H9 (cell line): ENCODE results near the gene DGLUCY. TPM values are rescaled to one million over a fixed set of nuclear protein-coding genes. Genes with fewer than 3 reads are reported as not detected.

Experiments
- DNase-seq: peaks from one replicate; pipeline ENCODE4 v3.0.0-alpha.2; 2017
- H2AFZ ChIP-seq: one replicate; pipeline ENCODE4 v1.6.1; 2013; ENCODE audit warnings: mild to moderate bottlenecking, low read length, control low read depth, moderate library complexity
- H2AK5ac ChIP-seq: 2 replicates; pipeline ENCODE4 v1.6.1; 2013; ENCODE audit warnings: low read length, control low read depth, mixed read lengths; ENCODE audit not compliant: insufficient read length
- H2BK120ac ChIP-seq: one replicate; pipeline ENCODE4 v1.6.1; 2013; ENCODE audit warnings: low read depth, mild to moderate bottlenecking, low read length, control low read depth, inconsistent platforms; ENCODE audit not compliant: poor library complexity, severe bottlenecking
- H2BK12ac ChIP-seq: 2 replicates; pipeline ENCODE4 v1.6.1; 2013; ENCODE audit warnings: low read length, control low read depth, mixed read lengths, low read depth; ENCODE audit not compliant: insufficient read length
- H2BK15ac ChIP-seq: 2 replicates; pipeline ENCODE4 v1.6.1; 2013; ENCODE audit warnings: low read depth, low read length, control low read depth
- H2BK20ac ChIP-seq: one replicate; pipeline ENCODE4 v1.6.1; 2013; ENCODE audit warnings: low read depth, mild to moderate bottlenecking, low read length, control low read depth, inconsistent platforms; ENCODE audit not compliant: poor library complexity, severe bottlenecking
- H2BK5ac ChIP-seq: 2 replicates; pipeline ENCODE4 v1.6.1; 2013; ENCODE audit warnings: low read length, control low read depth, mixed read lengths; ENCODE audit not compliant: insufficient read length
- H3K14ac ChIP-seq: 2 replicates; pipeline ENCODE4 v1.6.1; 2013; ENCODE audit warnings: low read length, control low read depth; ENCODE audit not compliant: insufficient read depth
- H3K18ac ChIP-seq: 2 replicates; pipeline ENCODE4 v1.6.1; 2013; ENCODE audit warnings: low read depth, mild to moderate bottlenecking, mixed read lengths, low read length, control low read depth; ENCODE audit not compliant: insufficient read length
- H3K23ac ChIP-seq: 2 replicates; pipeline ENCODE4 v1.6.1; 2013; ENCODE audit warnings: low read length, control low read depth, mixed read lengths, low read depth; ENCODE audit not compliant: insufficient read length
- H3K23me2 ChIP-seq: 2 replicates; pipeline ENCODE4 v1.6.1; 2013; ENCODE audit warnings: low read depth, mild to moderate bottlenecking, mixed read lengths, low read length, control low read depth; ENCODE audit not compliant: insufficient read length, poor library complexity, severe bottlenecking
- H3K27ac ChIP-seq: 2 replicates; pipeline ENCODE4 v1.5.1; 2013; ENCODE audit warnings: low read length, control low read depth, mixed read lengths, low read depth; ENCODE audit not compliant: insufficient read length
- H3K27me3 ChIP-seq: 2 replicates; pipeline ENCODE4 v1.6.1; 2013; ENCODE audit warnings: low read length, control low read depth, inconsistent platforms; ENCODE audit not compliant: insufficient read depth
- H3K4ac ChIP-seq: 2 replicates; pipeline ENCODE4 v1.6.1; 2013; ENCODE audit warnings: low read depth, mild to moderate bottlenecking, control low read depth, inconsistent platforms, low read length, moderate library complexity
- H3K4me1 ChIP-seq: 2 replicates; pipeline ENCODE4 v1.6.1; 2013; ENCODE audit warnings: low read length, control low read depth, inconsistent platforms; ENCODE audit not compliant: insufficient read depth
- H3K4me2 ChIP-seq: 2 replicates; pipeline ENCODE4 v1.6.1; 2013; ENCODE audit warnings: low read length, control low read depth, mixed read lengths; ENCODE audit not compliant: insufficient read length, insufficient read depth
- H3K56ac ChIP-seq: 2 replicates; pipeline ENCODE4 v1.6.1; 2013; ENCODE audit warnings: low read depth, mild to moderate bottlenecking, mixed read lengths, low read length, control low read depth; ENCODE audit not compliant: insufficient read length
- H3K79me1 ChIP-seq: 2 replicates; pipeline ENCODE4 v1.6.1; 2013; ENCODE audit warnings: low read depth, mild to moderate bottlenecking, moderate library complexity, low read length, control low read depth, inconsistent platforms; ENCODE audit not compliant: insufficient read depth, poor library complexity, severe bottlenecking
- H3K79me2 ChIP-seq: 2 replicates; pipeline ENCODE4 v1.6.1; 2013; ENCODE audit warnings: low read length, control low read depth, inconsistent platforms; ENCODE audit not compliant: insufficient read depth
- H3K9ac ChIP-seq: 2 replicates; pipeline ENCODE4 v1.6.1; 2013; ENCODE audit warnings: low read length, control low read depth, mixed read lengths; ENCODE audit not compliant: insufficient read length; ENCODE audit errors: extremely low read depth
- H3K9me3 ChIP-seq: one replicate; pipeline ENCODE4 v1.6.1; 2013; ENCODE audit warnings: low read depth, low read length, inconsistent platforms; ENCODE audit not compliant: control insufficient read depth
- H3T11ph ChIP-seq: one replicate; pipeline ENCODE4 v1.6.1; 2013; ENCODE audit warnings: mild to moderate bottlenecking, low read length, control low read depth, inconsistent platforms
- H4K20me1 ChIP-seq: one replicate; pipeline ENCODE4 v1.6.1; 2013; ENCODE audit not compliant: control insufficient read depth, insufficient read length, insufficient read depth
- H4K5ac ChIP-seq: 2 replicates; pipeline ENCODE4 v1.6.1; 2013; ENCODE audit warnings: low read depth, mild to moderate bottlenecking, mixed read lengths, low read length, control low read depth; ENCODE audit not compliant: insufficient read length
- H4K8ac ChIP-seq: replicated peaks from 2 replicates; pipeline ENCODE4 v1.6.1; 2013; ENCODE audit warnings: low read length, control low read depth, mixed read lengths, low read depth; ENCODE audit not compliant: insufficient read length
- H4K91ac ChIP-seq: 2 replicates; pipeline ENCODE4 v1.6.1; 2013; ENCODE audit warnings: low read depth, mild to moderate bottlenecking, moderate library complexity, mixed read lengths, low read length, control low read depth; ENCODE audit not compliant: insufficient read length
- H3K27ac Mint-ChIP-seq, 3 experiments: 2 replicates in 2 of 3; 3 replicates in 1 of 3; pipeline ENCODE4 v1.8.0; 2020 to 2021; ENCODE audit warnings: mixed read lengths in 3 of 3, mild to moderate bottlenecking in 1 of 3, moderate library complexity in 1 of 3
- H3K27me3 Mint-ChIP-seq: 2 replicates; pipeline ENCODE4 v1.8.0; 2021; ENCODE audit warnings: low read depth, mild to moderate bottlenecking, moderate library complexity, mixed read lengths
- H3K36me3 Mint-ChIP-seq, 3 experiments: 2 replicates in 2 of 3; 3 replicates in 1 of 3; pipeline ENCODE4 v1.8.0; 2020 to 2021; ENCODE audit warnings: low read depth in 3 of 3, mixed read lengths in 3 of 3; ENCODE audit not compliant: insufficient read depth in 1 of 3
- H3K4me1 Mint-ChIP-seq, 2 experiments: 2 replicates each; pipeline ENCODE4 v1.8.0; 2020; ENCODE audit warnings: mixed read lengths in 2 of 2
- H3K4me3 Mint-ChIP-seq, 2 experiments: 2 replicates in 1 of 2; 3 replicates in 1 of 2; pipeline ENCODE4 v1.8.0; 2020 to 2021; ENCODE audit warnings: mild to moderate bottlenecking in 2 of 2, mixed read lengths in 2 of 2, moderate library complexity in 1 of 2
- H3K9me3 Mint-ChIP-seq, 2 experiments: 2 replicates in 1 of 2; 3 replicates in 1 of 2; pipeline ENCODE4 v1.8.0; 2020; ENCODE audit warnings: mild to moderate bottlenecking in 2 of 2, mixed read lengths in 2 of 2, moderate library complexity in 1 of 2
- CTCF ChIP-seq: fragments of 200-600 bp; sonication (generic); conservative IDR thresholded peaks from 3 replicates; pipeline ENCODE4 v1.8.0; 2021; ENCODE audit warnings: antibody characterized with exemption, mild to moderate bottlenecking
- WGBS: extraction: QIAGEN DNeasy Blood & Tissue Kit; methylation state at CpG from one replicate; pipeline ENCODE4 v1.1.7; 2013; ENCODE audit warnings: missing lambda C conversion rate, low lambda C conversion rate, mixed read lengths; ENCODE audit not compliant: insufficient read length; ENCODE audit errors: extremely low coverage; 5-methylcytosine and 5-hydroxymethylcytosine counted together
- total RNA-seq: library from RNA; stranded (reverse); gene quantifications from 2 replicates; pipeline ENCODE4 v1.2.1, GENCODE V29; 2021

The DGLUCY gene
- total RNA-seq, 1 experiment from 2014 or later: 29.6 TPM

- Histone ChIP-seq H3K79me1 (no peaks in the 10 kb centered on the region), H4K20me1 (no peaks in the 10 kb centered on the region)
- no peak overlapping the region for H3K27ac Mint-ChIP-seq
Observed at GRCh38 chr14:91221270-91221669, 107.4 kb downstream of the DGLUCY start.

More at GRCh38 chr14:91221270-91221669, 107.4 kb downstream of the DGLUCY start:
- H3K27ac ChIP-seq: no peak overlapping the region
- H3K4me1 Mint-ChIP-seq: peaks cover 6 to 20% of the 10 kb centered on the region in 2 experiments
- H2BK15ac ChIP-seq: no peak overlapping the region
- no peak overlapping the region for H3K14ac ChIP-seq
- no peaks in the 10 kb centered on the region for H3K9me3 ChIP-seq
- H3K23ac ChIP-seq: no peak overlapping the region
- no peak overlapping the region for H2AK5ac ChIP-seq
- H3K9ac ChIP-seq: no peak overlapping the region
- H2BK12ac ChIP-seq: no peak overlapping the region
- H3K4me3 Mint-ChIP-seq: no peak overlapping the region
- WGBS: 100% methylated on average over 1 of the region's 1 CpG
- DNase-seq: no peak
- H4K8ac ChIP-seq: no peak overlapping the region
- no peaks in the 10 kb centered on the region for H3K9me3 Mint-ChIP-seq
- H3K18ac ChIP-seq: no peak overlapping the region
- no peak overlapping the region for H2AFZ ChIP-seq
- H3K4ac ChIP-seq: no peak overlapping the region
- no peak overlapping the region for H4K91ac ChIP-seq
- H3K23me2 ChIP-seq: no peaks in the 10 kb centered on the region
- peaks cover 0 to 22% (median under 1%) of the 10 kb centered on the region in 3 experiments; a peak in 5 of 7 replicates for H3K36me3 Mint-ChIP-seq
- no peak overlapping the region for H2BK20ac ChIP-seq
- H3K56ac ChIP-seq: no peak overlapping the region
- H3T11ph ChIP-seq: no peak overlapping the region
- H3K79me2 ChIP-seq: no peaks in the 10 kb centered on the region
- H3K27me3 ChIP-seq: no peaks in the 10 kb centered on the region
- H3K4me2 ChIP-seq: no peak overlapping the region
- no peaks in the 10 kb centered on the region for H3K4me1 ChIP-seq
- no peak overlapping the region for H2BK120ac ChIP-seq
- no peak for TF ChIP-seq CTCF
- H4K5ac ChIP-seq: no peak overlapping the region
- no peak overlapping the region for H2BK5ac ChIP-seq
- no peaks in the 10 kb centered on the region; the same call in none of the 2 replicates for H3K27me3 Mint-ChIP-seq
